Measurements from ENCODE around the gene HNRNPUL1. TPM values are rescaled to one million over a fixed set of nuclear protein-coding genes. Genes with fewer than 3 reads are reported as not detected.

The HNRNPUL1 gene
- total RNA-seq, 1 donor from 2014 or later, result 244 TPM

GRCh38 chr19:41308450-41309179, 44.4 kb downstream of the HNRNPUL1 start:
- POLR2A ChIA-PET, result interaction anchor here (0.7 to 7.4 kb wide), 11 partner anchors 8 to 334 kb away, joined by 3 to 76 read pairs (median 8); partner anchors contain the start of genes B9D2, CEACAM21 and HNRNPUL1
- H3K9me3 Mint-ChIP-seq, result no peaks in the 10 kb centered on the region
- ATAC-seq (ENCODE audit: low read depth), result peak; percentile 63
- H3K27me3 Mint-ChIP-seq, result no peaks in the 10 kb centered on the region
- peaks cover 73% of the 10 kb centered on the region for H3K36me3 Mint-ChIP-seq (ENCODE audit: low read depth)
- peak overlapping the region; percentile 99 for H3K4me3 Mint-ChIP-seq
- H3K4me1 Mint-ChIP-seq, result peaks cover 74% of the 10 kb centered on the region
- TF ChIP-seq CTCF (IDR thresholded peaks at IDR 0.05), result peak; percentile 63
- peak; percentile 92 for DNase-seq
- peak overlapping the region; percentile 100 for H3K27ac Mint-ChIP-seq
- CTCF ChIA-PET, result interaction anchor here (0.7 to 5.5 kb wide), 19 partner anchors 10 to 334 kb away, joined by 3 to 45 read pairs (median 3); partner anchors contain the start of genes B9D2 and HNRNPUL1
- intact Hi-C loops (cut with micrococcal nuclease), result loop anchor here (1.0 to 5.0 kb wide), 5 partner anchors 11 to 646 kb away; partner anchors contain the start of gene HNRNPUL1

GRCh38 chr19:41309180-41310032, 45.2 kb downstream of the HNRNPUL1 start:
- no peak for TF ChIP-seq CTCF (IDR thresholded peaks at IDR 0.05)
- H3K4me3 Mint-ChIP-seq, result peak overlapping the region; percentile 99
- peaks cover 67% of the 10 kb centered on the region for H3K4me1 Mint-ChIP-seq
- H3K9me3 Mint-ChIP-seq, result no peaks in the 10 kb centered on the region
- peak overlapping the region; percentile 100 for H3K27ac Mint-ChIP-seq
- intact Hi-C loops (cut with micrococcal nuclease), result loop anchor here (1.0 to 5.0 kb wide), 4 partner anchors 17 to 263 kb away; partner anchors contain the start of genes BCKDHA and EXOSC5
- ChIA-PET POLR2A (interaction anchor here (0.7 to 7.4 kb wide), 12 partner anchors 9 to 559 kb away, joined by 3 to 76 read pairs (median 8); partner anchors contain the start of genes ACTMAP, B9D2, CEACAM21 and HNRNPUL1), CTCF (interaction anchor here (0.7 to 5.5 kb wide), 18 partner anchors 11 to 334 kb away, joined by 3 to 45 read pairs (median 4); partner anchors contain the start of genes B9D2 and HNRNPUL1)
- DNase-seq (no peak), ATAC-seq (ENCODE audit: low read depth) (peak; percentile 1)
- no peaks in the 10 kb centered on the region for H3K27me3 Mint-ChIP-seq
- peaks cover 71% of the 10 kb centered on the region for H3K36me3 Mint-ChIP-seq (ENCODE audit: low read depth)

GRCh38 chr19:41310033-41310831, 46.1 kb downstream of the HNRNPUL1 start, which contains the start of gene CCDC97:
CCDC97 (plus strand) TSS chr19:41310172; CDS start chr19:41310311, 139 bp downstream.
- H3K27ac Mint-ChIP-seq, result peak within 1 kb of the TSS; percentile 100
- POLR2A ChIA-PET, result interaction anchor here (0.6 to 7.4 kb wide), 10 partner anchors 10 to 646 kb away, joined by 3 to 76 read pairs (median 8); partner anchors contain the start of genes ACTMAP and HNRNPUL1
- ATAC-seq (ENCODE audit: low read depth), result peak; percentile 76

More at GRCh38 chr19:41310033-41310831, 46.1 kb downstream of the HNRNPUL1 start, which contains the start of gene CCDC97:
- peak within 1 kb of the TSS; percentile 99 for H3K4me3 Mint-ChIP-seq
- no peaks in the 10 kb centered on the region for H3K27me3 Mint-ChIP-seq
- TF ChIP-seq CTCF (IDR thresholded peaks at IDR 0.05), result no peak
- DNase-seq, result peak; percentile 92
- no peaks in the 10 kb centered on the region for H3K9me3 Mint-ChIP-seq
- peaks cover 65% of the 10 kb centered on the region for H3K36me3 Mint-ChIP-seq (ENCODE audit: low read depth)
- CTCF ChIA-PET, result interaction anchor here (0.9 to 5.5 kb wide), 5 partner anchors 11 to 261 kb away, joined by 3 to 45 read pairs (median 26); no protein-coding TSS in a partner anchor
- intact Hi-C loops (cut with micrococcal nuclease), result loop anchor here (1.0 kb wide), 3 partner anchors 16 to 87 kb away; partner anchors contain the start of genes BCKDHA and EXOSC5
- peaks cover 65% of the 10 kb centered on the region for H3K4me1 Mint-ChIP-seq

Data from activated B cell treated with CpG ODN at 0.5 μM for 24 hours (primary cell).